H9 (cell line): ENCODE measurements around the gene RHCE. TPM values are rescaled to one million over a fixed set of nuclear protein-coding genes. Genes with fewer than 3 reads are reported as not detected.
A peak's percentile ranks its signal among the peaks of the same experiment; 100 is the strongest.

Source experiments
- DNase-seq: peaks from one replicate; pipeline ENCODE4 v3.0.0-alpha.2; 2017
- H2AFZ ChIP-seq: one replicate; pipeline ENCODE4 v1.6.1; 2013; ENCODE audit warnings: mild to moderate bottlenecking, low read length, control low read depth, moderate library complexity
- H2AK5ac ChIP-seq: 2 replicates; pipeline ENCODE4 v1.6.1; 2013; ENCODE audit warnings: low read length, control low read depth, mixed read lengths; ENCODE audit not compliant: insufficient read length
- H2BK120ac ChIP-seq: one replicate; pipeline ENCODE4 v1.6.1; 2013; ENCODE audit warnings: low read depth, mild to moderate bottlenecking, low read length, control low read depth, inconsistent platforms; ENCODE audit not compliant: poor library complexity, severe bottlenecking
- H2BK12ac ChIP-seq: 2 replicates; pipeline ENCODE4 v1.6.1; 2013; ENCODE audit warnings: low read length, control low read depth, mixed read lengths, low read depth; ENCODE audit not compliant: insufficient read length
- H2BK15ac ChIP-seq: 2 replicates; pipeline ENCODE4 v1.6.1; 2013; ENCODE audit warnings: low read depth, low read length, control low read depth
- H2BK20ac ChIP-seq: one replicate; pipeline ENCODE4 v1.6.1; 2013; ENCODE audit warnings: low read depth, mild to moderate bottlenecking, low read length, control low read depth, inconsistent platforms; ENCODE audit not compliant: poor library complexity, severe bottlenecking
- H2BK5ac ChIP-seq: 2 replicates; pipeline ENCODE4 v1.6.1; 2013; ENCODE audit warnings: low read length, control low read depth, mixed read lengths; ENCODE audit not compliant: insufficient read length
- H3K14ac ChIP-seq: 2 replicates; pipeline ENCODE4 v1.6.1; 2013; ENCODE audit warnings: low read length, control low read depth; ENCODE audit not compliant: insufficient read depth
- H3K18ac ChIP-seq: 2 replicates; pipeline ENCODE4 v1.6.1; 2013; ENCODE audit warnings: low read depth, mild to moderate bottlenecking, mixed read lengths, low read length, control low read depth; ENCODE audit not compliant: insufficient read length
- H3K23ac ChIP-seq: 2 replicates; pipeline ENCODE4 v1.6.1; 2013; ENCODE audit warnings: low read length, control low read depth, mixed read lengths, low read depth; ENCODE audit not compliant: insufficient read length
- H3K23me2 ChIP-seq: 2 replicates; pipeline ENCODE4 v1.6.1; 2013; ENCODE audit warnings: low read depth, mild to moderate bottlenecking, mixed read lengths, low read length, control low read depth; ENCODE audit not compliant: insufficient read length, poor library complexity, severe bottlenecking
- H3K27ac ChIP-seq: 2 replicates; pipeline ENCODE4 v1.5.1; 2013; ENCODE audit warnings: low read length, control low read depth, mixed read lengths, low read depth; ENCODE audit not compliant: insufficient read length
- H3K27me3 ChIP-seq: 2 replicates; pipeline ENCODE4 v1.6.1; 2013; ENCODE audit warnings: low read length, control low read depth, inconsistent platforms; ENCODE audit not compliant: insufficient read depth
- H3K4ac ChIP-seq: 2 replicates; pipeline ENCODE4 v1.6.1; 2013; ENCODE audit warnings: low read depth, mild to moderate bottlenecking, control low read depth, inconsistent platforms, low read length, moderate library complexity
- H3K4me1 ChIP-seq: 2 replicates; pipeline ENCODE4 v1.6.1; 2013; ENCODE audit warnings: low read length, control low read depth, inconsistent platforms; ENCODE audit not compliant: insufficient read depth
- H3K4me2 ChIP-seq: 2 replicates; pipeline ENCODE4 v1.6.1; 2013; ENCODE audit warnings: low read length, control low read depth, mixed read lengths; ENCODE audit not compliant: insufficient read length, insufficient read depth
- H3K56ac ChIP-seq: 2 replicates; pipeline ENCODE4 v1.6.1; 2013; ENCODE audit warnings: low read depth, mild to moderate bottlenecking, mixed read lengths, low read length, control low read depth; ENCODE audit not compliant: insufficient read length
- H3K79me1 ChIP-seq: 2 replicates; pipeline ENCODE4 v1.6.1; 2013; ENCODE audit warnings: low read depth, mild to moderate bottlenecking, moderate library complexity, low read length, control low read depth, inconsistent platforms; ENCODE audit not compliant: insufficient read depth, poor library complexity, severe bottlenecking
- H3K79me2 ChIP-seq: 2 replicates; pipeline ENCODE4 v1.6.1; 2013; ENCODE audit warnings: low read length, control low read depth, inconsistent platforms; ENCODE audit not compliant: insufficient read depth
- H3K9ac ChIP-seq: 2 replicates; pipeline ENCODE4 v1.6.1; 2013; ENCODE audit warnings: low read length, control low read depth, mixed read lengths; ENCODE audit not compliant: insufficient read length; ENCODE audit errors: extremely low read depth
- H3K9me3 ChIP-seq: one replicate; pipeline ENCODE4 v1.6.1; 2013; ENCODE audit warnings: low read depth, low read length, inconsistent platforms; ENCODE audit not compliant: control insufficient read depth
- H3T11ph ChIP-seq: one replicate; pipeline ENCODE4 v1.6.1; 2013; ENCODE audit warnings: mild to moderate bottlenecking, low read length, control low read depth, inconsistent platforms
- H4K20me1 ChIP-seq: one replicate; pipeline ENCODE4 v1.6.1; 2013; ENCODE audit not compliant: control insufficient read depth, insufficient read length, insufficient read depth
- H4K5ac ChIP-seq: 2 replicates; pipeline ENCODE4 v1.6.1; 2013; ENCODE audit warnings: low read depth, mild to moderate bottlenecking, mixed read lengths, low read length, control low read depth; ENCODE audit not compliant: insufficient read length
- H4K8ac ChIP-seq: replicated peaks from 2 replicates; pipeline ENCODE4 v1.6.1; 2013; ENCODE audit warnings: low read length, control low read depth, mixed read lengths, low read depth; ENCODE audit not compliant: insufficient read length
- H4K91ac ChIP-seq: 2 replicates; pipeline ENCODE4 v1.6.1; 2013; ENCODE audit warnings: low read depth, mild to moderate bottlenecking, moderate library complexity, mixed read lengths, low read length, control low read depth; ENCODE audit not compliant: insufficient read length
- H3K27ac Mint-ChIP-seq, 3 experiments: 2 replicates in 2 of 3; 3 replicates in 1 of 3; pipeline ENCODE4 v1.8.0; 2020 to 2021; ENCODE audit warnings: mixed read lengths in 3 of 3, mild to moderate bottlenecking in 1 of 3, moderate library complexity in 1 of 3
- H3K27me3 Mint-ChIP-seq: 2 replicates; pipeline ENCODE4 v1.8.0; 2021; ENCODE audit warnings: low read depth, mild to moderate bottlenecking, moderate library complexity, mixed read lengths
- H3K36me3 Mint-ChIP-seq, 3 experiments: 2 replicates in 2 of 3; 3 replicates in 1 of 3; pipeline ENCODE4 v1.8.0; 2020 to 2021; ENCODE audit warnings: low read depth in 3 of 3, mixed read lengths in 3 of 3; ENCODE audit not compliant: insufficient read depth in 1 of 3
- H3K4me1 Mint-ChIP-seq, 2 experiments: 2 replicates each; pipeline ENCODE4 v1.8.0; 2020; ENCODE audit warnings: mixed read lengths in 2 of 2
- H3K4me3 Mint-ChIP-seq, 2 experiments: 2 replicates in 1 of 2; 3 replicates in 1 of 2; pipeline ENCODE4 v1.8.0; 2020 to 2021; ENCODE audit warnings: mild to moderate bottlenecking in 2 of 2, mixed read lengths in 2 of 2, moderate library complexity in 1 of 2
- H3K9me3 Mint-ChIP-seq, 2 experiments: 2 replicates in 1 of 2; 3 replicates in 1 of 2; pipeline ENCODE4 v1.8.0; 2020; ENCODE audit warnings: mild to moderate bottlenecking in 2 of 2, mixed read lengths in 2 of 2, moderate library complexity in 1 of 2
- CTCF ChIP-seq: fragments of 200-600 bp; sonication (generic); conservative IDR thresholded peaks from 3 replicates; pipeline ENCODE4 v1.8.0; 2021; ENCODE audit warnings: antibody characterized with exemption, mild to moderate bottlenecking
- WGBS: extraction: QIAGEN DNeasy Blood & Tissue Kit; methylation state at CpG from one replicate; pipeline ENCODE4 v1.1.7; 2013; ENCODE audit warnings: missing lambda C conversion rate, low lambda C conversion rate, mixed read lengths; ENCODE audit not compliant: insufficient read length; ENCODE audit errors: extremely low coverage; 5-methylcytosine and 5-hydroxymethylcytosine counted together
- total RNA-seq: library from RNA; stranded (reverse); gene quantifications from 2 replicates; pipeline ENCODE4 v1.2.1, GENCODE V29; 2021

The RHCE gene
- total RNA-seq, 1 experiment from 2014 or later = 0.90 TPM

GRCh38 chr1:25427696-25428095, 7.1 kb upstream of the RHCE start:
- Histone ChIP-seq H4K20me1 (no peaks in the 10 kb centered on the region), H3K18ac (no peak overlapping the region), H2BK5ac (no peak overlapping the region), H3T11ph (no peak overlapping the region), H2BK12ac (no peak overlapping the region), H3K27me3 (no peaks in the 10 kb centered on the region), H3K56ac (no peak overlapping the region), H2BK20ac (no peak overlapping the region), H3K79me2 (no peaks in the 10 kb centered on the region), H3K9me3 (no peaks in the 10 kb centered on the region), H2AK5ac (no peak overlapping the region), H2AFZ (no peak overlapping the region), H3K23me2 (peaks cover 3% of the 10 kb centered on the region), H3K27ac (no peak overlapping the region), H3K4me2 (no peak overlapping the region), H3K23ac (no peak overlapping the region), H2BK120ac (no peak overlapping the region), H2BK15ac (no peak overlapping the region), H3K79me1 (no peaks in the 10 kb centered on the region), H3K4ac (no peak overlapping the region), H3K9ac (no peak overlapping the region), H4K5ac (no peak overlapping the region), H3K4me1 (no peaks in the 10 kb centered on the region), H3K14ac (no peak overlapping the region), H4K91ac (no peak overlapping the region), H4K8ac (no peak overlapping the region)
- Mint-ChIP-seq H3K4me1 (peaks cover 17 to 18% of the 10 kb centered on the region in 2 experiments), H3K27ac (no peak overlapping the region; a peak in 1 of 7 replicates), H3K9me3 (no peaks in the 10 kb centered on the region), H3K4me3 (peak overlapping the region in 1 of 2 experiments; percentile 33; a peak in 1 of 5 replicates), H3K27me3 (peaks cover 33% of the 10 kb centered on the region), H3K36me3 (no peaks in the 10 kb centered on the region)
- DNase-seq = no peak
- TF ChIP-seq CTCF = no peak
- no CpG with 5 or more reads among the region's 1 CpG for WGBS
